ENCODE data around the gene TAOK1. TPM values are rescaled to one million over a fixed set of nuclear protein-coding genes. Genes with fewer than 3 reads are reported as not detected.

TAOK1 gene
- total RNA-seq, 1 experiment from 2014 or later = 85.5 TPM

DNA sequence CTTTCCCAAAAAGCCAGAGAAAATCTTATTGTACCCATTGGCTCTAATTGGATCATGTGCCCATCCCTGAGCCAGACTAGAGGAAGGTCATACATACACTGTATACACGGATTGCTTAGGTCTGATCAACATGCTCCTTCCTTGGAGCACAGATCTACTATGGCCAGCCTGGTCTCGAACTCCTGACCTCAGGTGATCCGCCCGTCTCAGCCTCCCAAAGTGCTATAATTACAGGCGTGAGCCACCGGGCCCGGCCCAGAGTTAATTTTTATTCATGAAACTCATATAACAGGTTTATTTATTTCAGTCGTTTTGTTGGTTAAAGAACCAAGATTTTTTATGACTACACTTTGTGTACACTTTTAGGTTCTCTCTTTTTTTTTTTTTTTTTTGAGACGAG, 1.2 kb upstream of the TAOK1 start:
- TF ChIP-seq EZH2 (IDR thresholded peaks at IDR 0.05; ENCODE audit: borderline replicate concordance, low read depth, low read length, poor library complexity, severe bottlenecking) = no peak
- no peak for TF ChIP-seq CTCF (conservative IDR thresholded peaks at IDR 0.05; ENCODE audit: low read depth, low read length)
- Histone ChIP-seq H3K4me3 (ENCODE audit: low read depth, low read length, poor library complexity, severe bottlenecking) (no peak overlapping the region), H3K27ac (ENCODE audit: low read depth, low read length, poor library complexity, severe bottlenecking) (no peak overlapping the region), H3K9me3 (ENCODE audit: low read depth, low read length, poor library complexity, severe bottlenecking) (no peaks in the 10 kb centered on the region), H3K27me3 (replicated peaks; ENCODE audit: insufficient read depth, low read depth, low read length, poor library complexity) (no peaks in the 10 kb centered on the region), H3K36me3 (ENCODE audit: insufficient read depth, low read length, poor library complexity, severe bottlenecking) (no peaks in the 10 kb centered on the region), H3K4me1 (ENCODE audit: insufficient read depth, low read length, poor library complexity, severe bottlenecking) (peaks cover 20% of the 10 kb centered on the region)
- no peak for DNase-seq (ENCODE audit: low spot score)
- BruUV-seq (replicated peaks) = no TSS peak
- POLR2A ChIA-PET (ENCODE audit: low non-redundant PET) = no interaction called here
- intact Hi-C loops (cut with micrococcal nuclease; ENCODE audit: unreplicated experiment) = no loop called here
- CTCF ChIA-PET = no interaction called here

- no peaks in the 10 kb centered on the region for H3K27me3 ChIP-seq (replicated peaks; ENCODE audit: insufficient read depth, low read depth, low read length, poor library complexity)
- H3K4me1 ChIP-seq (ENCODE audit: insufficient read depth, low read length, poor library complexity, severe bottlenecking) = peaks cover 20% of the 10 kb centered on the region
- TF ChIP-seq CTCF (conservative IDR thresholded peaks at IDR 0.05; ENCODE audit: low read depth, low read length) (no peak), EZH2 (IDR thresholded peaks at IDR 0.05; ENCODE audit: borderline replicate concordance, low read depth, low read length, poor library complexity, severe bottlenecking) (no peak)
- no peaks in the 10 kb centered on the region for H3K9me3 ChIP-seq (ENCODE audit: low read depth, low read length, poor library complexity, severe bottlenecking)
- peak overlapping the region; percentile 96 for H3K27ac ChIP-seq (ENCODE audit: low read depth, low read length, poor library complexity, severe bottlenecking)
- peak; percentile 49 for DNase-seq (ENCODE audit: low spot score)
- no peaks in the 10 kb centered on the region for H3K36me3 ChIP-seq (ENCODE audit: insufficient read depth, low read length, poor library complexity, severe bottlenecking)
- intact Hi-C loops (cut with micrococcal nuclease; ENCODE audit: unreplicated experiment) = no loop called here
- POLR2A ChIA-PET (ENCODE audit: low non-redundant PET) = no interaction called here
- BruUV-seq (replicated peaks) = TSS peak; percentile 34
- peak overlapping the region; percentile 90 for H3K4me3 ChIP-seq (ENCODE audit: low read depth, low read length, poor library complexity, severe bottlenecking)
- CTCF ChIA-PET = interaction anchor here (0.5 to 1.4 kb wide), 2 partner anchors 21 to 171 kb away, joined by 3 to 4 read pairs; no protein-coding TSS in a partner anchor
These were observed 878 bp downstream of the TAOK1 start for GRCh38 chr17:29390851-29391631.

DNA sequence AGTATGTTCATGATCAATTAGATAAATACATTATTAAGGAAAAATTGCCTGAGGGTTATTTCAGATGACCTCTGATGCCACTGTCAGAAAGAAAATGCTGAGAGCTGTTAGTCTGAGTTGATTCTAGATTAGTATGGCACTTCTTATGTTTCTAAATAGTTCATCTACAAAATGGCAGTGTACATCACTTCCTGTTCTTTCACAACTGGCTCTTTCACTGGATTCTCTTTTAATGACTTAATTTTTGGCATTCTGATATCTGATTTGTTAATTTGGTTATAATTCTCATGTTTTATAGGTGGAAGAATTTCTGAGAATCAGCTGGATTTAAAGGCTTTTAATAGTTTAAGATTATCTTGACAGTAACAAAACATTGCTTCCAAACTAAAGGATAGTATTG, 3.3 kb downstream of the TAOK1 start:
- peak overlapping the region; percentile 90 for H3K4me3 ChIP-seq (ENCODE audit: low read depth, low read length, poor library complexity, severe bottlenecking)
- no peak for TF ChIP-seq CTCF (conservative IDR thresholded peaks at IDR 0.05; ENCODE audit: low read depth, low read length)
- DNase-seq (ENCODE audit: low spot score) = peak; percentile 57

More for the DNA sequence above, 3.3 kb downstream of the TAOK1 start:
- H3K27me3 ChIP-seq (replicated peaks; ENCODE audit: insufficient read depth, low read depth, low read length, poor library complexity) = no peaks in the 10 kb centered on the region
- H3K27ac ChIP-seq (ENCODE audit: low read depth, low read length, poor library complexity, severe bottlenecking) = peak overlapping the region; percentile 57
- no TSS peak for BruUV-seq (replicated peaks)
- ChIA-PET POLR2A (ENCODE audit: low non-redundant PET) (no interaction called here), CTCF (no interaction called here)
- no peaks in the 10 kb centered on the region for H3K9me3 ChIP-seq (ENCODE audit: low read depth, low read length, poor library complexity, severe bottlenecking)
- peaks cover 20% of the 10 kb centered on the region for H3K4me1 ChIP-seq (ENCODE audit: insufficient read depth, low read length, poor library complexity, severe bottlenecking)
- peaks cover 3% of the 10 kb centered on the region for H3K36me3 ChIP-seq (ENCODE audit: insufficient read depth, low read length, poor library complexity, severe bottlenecking)
- intact Hi-C loops (cut with micrococcal nuclease; ENCODE audit: unreplicated experiment) = no loop called here
